Epithelial cell of proximal tubule (primary cell): ENCODE results near the gene PRPSAP2. TPM values are rescaled to one million over a fixed set of nuclear protein-coding genes. Genes with fewer than 3 reads are reported as not detected.
A peak's percentile ranks its signal among the peaks of the same experiment; 100 is the strongest.
"Not testable (repeated sequence)": the region's sequence is repeated elsewhere in the genome, so short reads cannot be mapped to it uniquely, and the experiment has no call there.

ENCODE experiments used
- DNase-seq: peaks from one replicate; pipeline ENCODE4 v3.0.0-alpha.2; 2011; ENCODE audit warnings: low read depth
- H3K4me3 ChIP-seq: 2 replicates; pipeline ENCODE4 v1.5.1; 2011; ENCODE audit warnings: low read depth, mild to moderate bottlenecking, low read length
- CTCF ChIP-seq: conservative IDR thresholded peaks from 2 replicates; pipeline ENCODE4 v1.5.1; 2012; ENCODE audit warnings: low read depth, mild to moderate bottlenecking, low read length
- total RNA-seq: library from RNA; depleted of rRNA; stranded (reverse); fragments of >200 nt; gene quantifications from 2 replicates; pipeline ENCODE4 v1.2.3, GENCODE V29; 2015

Gene PRPSAP2
- total RNA-seq, 1 donor from 2014 or later: 20.5 TPM

- no peak for TF ChIP-seq CTCF
- DNase-seq: peak; percentile 80
- H3K4me3 ChIP-seq: peak overlapping the region; percentile 59
Measured at GRCh38 chr17:18950944-18951905, 93.3 kb downstream of the PRPSAP2 start.

- peak; percentile 44 for DNase-seq
- H3K4me3 ChIP-seq: peak within 1 kb of the TSS; percentile 59
- peak; percentile 71 for TF ChIP-seq CTCF
Measured at GRCh38 chr17:18951941-18952842, 94.3 kb downstream of the PRPSAP2 start, which contains the start of gene SLC5A10. Gene SLC5A10, plus strand, starts transcription at chr17:18952165. Its CDS starts 41 bp downstream, at chr17:18952206.

GRCh38 chr17:18953231-18953728 is 95.3 kb downstream of the PRPSAP2 start:
- H3K4me3 ChIP-seq: peak overlapping the region; percentile 59
- no peak for DNase-seq
- TF ChIP-seq CTCF: no peak

GRCh38 chr17:18954321-18954720 is 96.4 kb downstream of the PRPSAP2 start:
- no peak for DNase-seq
- TF ChIP-seq CTCF: no peak
- H3K4me3 ChIP-seq: peak overlapping the region; percentile 59

- H3K4me3 ChIP-seq: no peak overlapping the region
- no peak for TF ChIP-seq CTCF
- no peak for DNase-seq
Measured at GRCh38 chr17:18955009-18955408, 97.1 kb downstream of the PRPSAP2 start.

- not testable (repeated sequence) for H3K4me3 ChIP-seq, DNase-seq
Measured at GRCh38 chr17:18956021-18956420, 98.1 kb downstream of the PRPSAP2 start.

- DNase-seq: no peak
- H3K4me3 ChIP-seq: no peak overlapping the region
- no peak for TF ChIP-seq CTCF
Measured at GRCh38 chr17:18956581-18956980, 98.7 kb downstream of the PRPSAP2 start.
